Lower lobe of right lung (tissue), 2 donors: ENCODE data around the gene IRF2BP2. TPM values are rescaled to one million over a fixed set of nuclear protein-coding genes. Genes with fewer than 3 reads are reported as not detected.

ENCODE experiments used
- ATAC-seq, 2 donors: fragments of 200-7000 bp; cut with Tn5 transposase; one replicate each; pipeline ENCODE4 v1.9.1; 2020 to 2022; ENCODE audit warnings: mild to moderate bottlenecking in 2 of 2, moderate library complexity in 2 of 2
- DNase-seq: peaks from one replicate; pipeline ENCODE4 v3.0.0-alpha.2; 2020
- H3K27ac ChIP-seq: fragments of 200-600 bp; one replicate; pipeline ENCODE4 v1.8.0; 2022
- H3K27me3 ChIP-seq: fragments of 200-600 bp; one replicate; pipeline ENCODE4 v1.8.0; 2022; ENCODE audit warnings: low read depth
- H3K36me3 ChIP-seq: fragments of 200-600 bp; one replicate; pipeline ENCODE4 v1.8.0; 2022; ENCODE audit warnings: mild to moderate bottlenecking
- H3K4me1 ChIP-seq: fragments of 200-600 bp; one replicate; pipeline ENCODE4 v1.8.0; 2022
- H3K4me3 ChIP-seq: fragments of 200-600 bp; one replicate; pipeline ENCODE4 v1.8.0; 2022; ENCODE audit warnings: mild to moderate bottlenecking
- H3K9me3 ChIP-seq: fragments of 200-600 bp; one replicate; pipeline ENCODE4 v1.8.0; 2022
- intact Hi-C: fragments of 100-400 bp; cut with DNase I; formaldehyde crosslinking; loops from one replicate; pipeline ENCODE4 v1.11.0; 2022
- total RNA-seq: library from RNA; stranded (reverse); fragmentation: NEBNext Ultra II Directional; extraction: Animal tissue kit (Norgen Biotek cat#: 25700); gene quantifications from one replicate; pipeline ENCODE4 v1.2.1, GENCODE V29; 2021
- TF ChIP-seq, protein P1 (sequence below): fragments of 200-600 bp; IDR thresholded peaks from one replicate; pipeline ENCODE4 v1.8.0; 2022; ENCODE audit warnings: antibody characterized with exemption, mild to moderate bottlenecking
- donor health status: DM: no; HTN: yes; CAD: no; lungs with severe emphysema.

IRF2BP2 gene
- total RNA-seq, 1 donor from 2014 or later: 154 TPM

DNA sequence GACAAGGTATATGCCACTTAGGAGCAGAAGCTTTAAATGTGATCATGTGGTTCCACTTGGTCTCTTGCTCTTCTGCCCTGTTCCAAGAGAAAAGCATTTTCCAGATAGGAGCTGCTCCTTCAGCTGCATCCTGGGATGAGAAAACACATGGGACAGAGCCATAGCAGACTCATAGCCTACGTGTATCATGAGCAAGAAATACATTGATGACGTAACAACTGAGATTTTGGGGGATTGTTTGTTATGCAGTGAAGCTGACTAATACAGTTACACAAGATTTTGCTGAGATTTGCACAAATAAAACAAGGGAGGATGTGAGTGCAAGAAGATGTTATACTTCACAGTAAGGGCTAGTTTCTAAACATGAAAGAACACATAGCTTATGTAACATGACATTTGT lies 36.0 kb upstream of the IRF2BP2 start:
- no peaks in the 10 kb centered on the region for H3K27me3 ChIP-seq
- no peak overlapping the region for H3K4me3 ChIP-seq
- peaks cover 17% of the 10 kb centered on the region for H3K4me1 ChIP-seq
- H3K9me3 ChIP-seq: no peaks in the 10 kb centered on the region
- TF ChIP-seq, protein P1, sequence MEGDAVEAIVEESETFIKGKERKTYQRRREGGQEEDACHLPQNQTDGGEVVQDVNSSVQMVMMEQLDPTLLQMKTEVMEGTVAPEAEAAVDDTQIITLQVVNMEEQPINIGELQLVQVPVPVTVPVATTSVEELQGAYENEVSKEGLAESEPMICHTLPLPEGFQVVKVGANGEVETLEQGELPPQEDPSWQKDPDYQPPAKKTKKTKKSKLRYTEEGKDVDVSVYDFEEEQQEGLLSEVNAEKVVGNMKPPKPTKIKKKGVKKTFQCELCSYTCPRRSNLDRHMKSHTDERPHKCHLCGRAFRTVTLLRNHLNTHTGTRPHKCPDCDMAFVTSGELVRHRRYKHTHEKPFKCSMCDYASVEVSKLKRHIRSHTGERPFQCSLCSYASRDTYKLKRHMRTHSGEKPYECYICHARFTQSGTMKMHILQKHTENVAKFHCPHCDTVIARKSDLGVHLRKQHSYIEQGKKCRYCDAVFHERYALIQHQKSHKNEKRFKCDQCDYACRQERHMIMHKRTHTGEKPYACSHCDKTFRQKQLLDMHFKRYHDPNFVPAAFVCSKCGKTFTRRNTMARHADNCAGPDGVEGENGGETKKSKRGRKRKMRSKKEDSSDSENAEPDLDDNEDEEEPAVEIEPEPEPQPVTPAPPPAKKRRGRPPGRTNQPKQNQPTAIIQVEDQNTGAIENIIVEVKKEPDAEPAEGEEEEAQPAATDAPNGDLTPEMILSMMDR: no peak
- H3K27ac ChIP-seq: peak overlapping the region; percentile 51
- H3K36me3 ChIP-seq: no peaks in the 10 kb centered on the region
- no peak for DNase-seq
- ATAC-seq: no peak
- intact Hi-C loops: no loop called here

DNA sequence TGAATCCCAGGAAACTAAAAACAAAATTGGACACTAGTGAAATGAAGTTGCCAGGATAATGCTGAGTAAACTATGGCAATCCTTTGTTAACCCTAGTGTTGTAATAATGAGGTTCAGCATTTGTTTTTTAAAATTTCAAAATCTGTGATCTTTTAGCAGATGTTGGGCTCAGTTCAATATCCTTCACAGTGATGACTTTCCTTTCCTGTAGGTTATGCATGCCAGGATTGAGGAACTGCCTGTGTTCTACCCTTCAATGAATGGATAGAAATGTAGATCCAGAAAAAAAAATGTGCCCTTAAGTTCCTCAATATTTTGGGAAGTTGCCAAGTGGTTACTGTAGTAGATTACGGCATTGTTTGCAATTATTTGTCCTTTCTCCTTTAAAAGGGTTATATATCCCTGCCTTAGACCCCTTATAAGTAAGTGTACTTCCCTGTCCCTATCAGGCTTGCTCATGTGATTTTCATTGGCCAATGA lies 35.5 kb upstream of the IRF2BP2 start:
- Histone ChIP-seq H3K4me3 (no peak overlapping the region), H3K27ac (peak overlapping the region; percentile 51), H3K4me1 (peaks cover 17% of the 10 kb centered on the region), H3K9me3 (no peaks in the 10 kb centered on the region), H3K27me3 (no peaks in the 10 kb centered on the region), H3K36me3 (no peaks in the 10 kb centered on the region)
- ATAC-seq (peak; percentile 9 to 52), DNase-seq (no peak)
- TF ChIP-seq, protein P1: no peak
- intact Hi-C loops: no loop called here

DNA sequence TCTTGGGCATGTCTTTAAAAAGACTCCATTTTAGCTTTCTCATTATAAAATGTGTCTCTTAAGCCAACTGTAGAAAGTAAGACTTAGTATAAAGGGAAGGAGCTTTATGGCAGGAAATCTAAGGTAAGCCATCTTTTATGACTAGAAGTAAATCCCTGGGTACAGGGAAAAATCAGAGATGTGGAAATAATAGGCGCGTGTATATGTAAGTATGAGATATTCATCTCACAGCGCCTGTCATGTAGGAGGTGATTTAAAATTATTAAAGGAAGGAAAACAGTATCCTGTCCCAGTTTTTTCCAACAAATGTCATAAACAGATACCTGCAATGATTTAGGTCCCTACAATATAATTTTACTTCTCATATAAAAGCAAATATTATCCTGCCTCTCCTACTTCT lies 35.0 kb upstream of the IRF2BP2 start:
- H3K4me1 ChIP-seq: peaks cover 17% of the 10 kb centered on the region
- H3K27me3 ChIP-seq: no peaks in the 10 kb centered on the region
- DNase-seq (no peak), ATAC-seq (no peak)
- H3K36me3 ChIP-seq: no peaks in the 10 kb centered on the region
- H3K9me3 ChIP-seq: no peaks in the 10 kb centered on the region
- peak overlapping the region; percentile 51 for H3K27ac ChIP-seq
- TF ChIP-seq, protein P1: no peak
- no peak overlapping the region for H3K4me3 ChIP-seq
- intact Hi-C loops: no loop called here

DNA sequence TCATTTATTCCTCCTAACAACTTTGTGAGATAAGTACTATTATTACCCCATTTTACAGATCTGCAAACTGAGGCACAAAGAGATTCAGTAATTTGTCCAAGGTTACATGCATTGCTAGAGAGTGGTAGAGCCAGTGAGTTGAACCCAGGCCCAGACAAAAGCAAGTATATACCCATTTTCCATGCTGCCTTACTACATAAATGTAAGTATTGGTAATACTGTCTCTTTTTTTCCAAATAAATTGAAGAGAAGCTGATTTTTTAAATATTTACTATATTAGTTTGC lies 33.8 kb upstream of the IRF2BP2 start:
- intact Hi-C loops: no loop called here
- H3K4me1 ChIP-seq: peaks cover 23% of the 10 kb centered on the region
- ATAC-seq: no peak

DNA sequence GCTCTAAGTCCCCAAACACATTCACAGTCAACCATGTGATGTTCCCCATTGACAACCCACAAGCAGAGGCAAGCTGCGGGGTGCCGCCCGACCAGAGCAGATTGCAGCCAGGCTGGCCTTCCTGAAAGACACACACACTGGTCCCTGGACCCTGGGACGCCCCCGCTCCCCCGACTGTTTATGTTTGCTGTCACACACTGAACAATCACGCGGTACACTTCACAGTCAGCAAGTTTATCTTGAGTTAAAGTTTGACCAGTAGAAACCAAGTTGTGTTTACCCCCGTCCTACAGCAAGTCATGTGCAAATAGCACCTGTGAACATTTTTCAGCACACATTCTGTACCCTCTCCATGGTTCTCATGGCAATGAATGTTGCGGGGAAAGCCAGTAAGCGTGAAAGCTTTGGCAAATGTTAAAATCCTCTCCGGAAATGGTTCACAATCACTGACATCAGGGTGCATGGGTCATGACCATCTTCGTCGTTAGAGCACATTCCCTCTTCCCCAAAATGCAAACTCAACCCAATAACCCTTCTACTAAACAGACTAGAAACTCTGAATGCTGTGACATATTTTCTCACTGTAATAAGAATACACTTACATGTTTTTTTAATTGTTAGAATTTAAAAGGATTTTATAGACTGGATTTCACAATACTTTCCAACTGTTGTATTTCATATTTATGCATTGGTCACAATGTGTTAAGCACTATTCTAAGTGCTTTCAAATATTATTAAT lies 33.3 kb upstream of the IRF2BP2 start:
- H3K4me3 ChIP-seq: no peak overlapping the region
- intact Hi-C loops: no loop called here
- ATAC-seq (peak; percentile 93 to 97), DNase-seq (peak; percentile 74)
- H3K9me3 ChIP-seq: no peaks in the 10 kb centered on the region
- H3K27me3 ChIP-seq: no peaks in the 10 kb centered on the region
- H3K27ac ChIP-seq: peak overlapping the region; percentile 51
- H3K36me3 ChIP-seq: no peaks in the 10 kb centered on the region
- H3K4me1 ChIP-seq: peaks cover 23% of the 10 kb centered on the region
- TF ChIP-seq, protein P1: no peak

More for the DNA sequence above, 33.8 kb upstream of the IRF2BP2 start:
- no peaks in the 10 kb centered on the region for H3K27me3 ChIP-seq
- H3K36me3 ChIP-seq: no peaks in the 10 kb centered on the region
- H3K9me3 ChIP-seq: no peaks in the 10 kb centered on the region
- TF ChIP-seq, protein P1: no peak
- H3K4me3 ChIP-seq: no peak overlapping the region
- peak overlapping the region; percentile 51 for H3K27ac ChIP-seq
- no peak for DNase-seq
